ENCODE results near the gene SNX32. TPM values are rescaled to one million over a fixed set of nuclear protein-coding genes. Genes with fewer than 3 reads are reported as not detected.

Gene SNX32
- total and polyA plus RNA-seq, 4 donors, result 0.14 to 0.88 (median 0.64) TPM

DNA sequence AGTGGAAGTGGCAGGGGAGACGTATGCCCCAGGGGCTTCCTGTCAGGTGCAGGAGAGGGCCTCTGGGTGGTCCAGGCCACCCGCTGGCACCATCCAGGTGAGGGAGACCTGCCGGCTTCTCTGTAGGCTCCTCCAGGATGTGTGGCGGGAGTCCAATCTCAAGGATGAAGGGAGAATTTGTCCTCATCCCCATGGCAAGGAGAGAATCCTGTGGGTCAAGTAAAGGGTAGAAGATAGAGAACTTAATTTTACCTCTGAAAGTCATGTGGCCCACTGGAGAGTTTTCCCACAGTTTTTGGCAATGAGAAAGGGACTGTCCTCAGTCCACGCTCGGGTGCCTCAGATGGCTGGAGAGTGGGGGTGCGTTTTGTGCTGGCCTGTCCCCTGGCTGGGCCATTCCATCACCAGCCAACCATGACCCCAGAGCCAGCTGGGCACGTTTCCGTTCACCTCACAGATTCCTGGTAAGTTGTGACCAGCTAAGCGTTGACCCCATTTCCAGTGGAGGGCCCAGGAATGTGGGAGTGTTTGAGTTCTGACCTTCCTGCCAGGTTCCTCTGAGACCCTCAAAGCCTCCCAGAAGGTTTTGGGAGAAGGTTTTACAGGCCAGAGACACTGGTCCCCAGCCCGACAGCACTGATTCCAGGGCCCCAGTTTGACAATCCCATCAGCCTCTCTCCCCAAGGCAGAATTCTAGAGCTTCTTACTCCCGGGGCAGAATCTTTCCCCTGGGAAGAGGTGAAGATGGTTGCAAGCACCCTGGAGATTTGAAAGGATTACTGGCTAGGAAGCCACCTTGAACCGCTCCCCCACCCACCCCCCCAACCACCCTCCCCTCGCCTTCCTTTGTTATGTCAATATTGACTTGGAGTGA is 44.3 kb upstream of the SNX32 start:
- no peak overlapping the region for H3K4me3 ChIP-seq
- peaks cover 0 to 2% (median 0%) of the 10 kb centered on the region in 4 donors for H3K9me3 ChIP-seq (ENCODE audit: control insufficient read depth in 4 of 4, insufficient read depth in 3 of 4, low read length in 3 of 4)
- TF ChIP-seq, protein P1, sequence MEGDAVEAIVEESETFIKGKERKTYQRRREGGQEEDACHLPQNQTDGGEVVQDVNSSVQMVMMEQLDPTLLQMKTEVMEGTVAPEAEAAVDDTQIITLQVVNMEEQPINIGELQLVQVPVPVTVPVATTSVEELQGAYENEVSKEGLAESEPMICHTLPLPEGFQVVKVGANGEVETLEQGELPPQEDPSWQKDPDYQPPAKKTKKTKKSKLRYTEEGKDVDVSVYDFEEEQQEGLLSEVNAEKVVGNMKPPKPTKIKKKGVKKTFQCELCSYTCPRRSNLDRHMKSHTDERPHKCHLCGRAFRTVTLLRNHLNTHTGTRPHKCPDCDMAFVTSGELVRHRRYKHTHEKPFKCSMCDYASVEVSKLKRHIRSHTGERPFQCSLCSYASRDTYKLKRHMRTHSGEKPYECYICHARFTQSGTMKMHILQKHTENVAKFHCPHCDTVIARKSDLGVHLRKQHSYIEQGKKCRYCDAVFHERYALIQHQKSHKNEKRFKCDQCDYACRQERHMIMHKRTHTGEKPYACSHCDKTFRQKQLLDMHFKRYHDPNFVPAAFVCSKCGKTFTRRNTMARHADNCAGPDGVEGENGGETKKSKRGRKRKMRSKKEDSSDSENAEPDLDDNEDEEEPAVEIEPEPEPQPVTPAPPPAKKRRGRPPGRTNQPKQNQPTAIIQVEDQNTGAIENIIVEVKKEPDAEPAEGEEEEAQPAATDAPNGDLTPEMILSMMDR (IDR thresholded peaks at IDR 0.05; ENCODE audit: control extremely low read depth, extremely low read depth), result no peak
- no peak for DNase-seq
- peaks cover 0 to 11% (median 9%) of the 10 kb centered on the region in 5 donors for H3K4me1 ChIP-seq (ENCODE audit: control insufficient read depth in 5 of 5, insufficient read depth in 5 of 5, low read length in 5 of 5)
- no peak overlapping the region for H3K9ac ChIP-seq (ENCODE audit: insufficient read depth in 1 of 2, low read length in 2 of 2)
- H3K27me3 ChIP-seq (ENCODE audit: control insufficient read depth in 3 of 3, insufficient read depth in 3 of 3, low read length in 2 of 3), result peaks cover 0 to 35% (median 26%) of the 10 kb centered on the region in 3 donors
- ATAC-seq (ENCODE audit: insufficient read depth, low FRiP score), result no peak
- no peaks in the 10 kb centered on the region for H3K36me3 ChIP-seq (ENCODE audit: control insufficient read depth in 4 of 4, insufficient read depth in 4 of 4, low read length in 4 of 4)
- 87 to 88% methylated on average over 14 of the region's 14 CpGs for WGBS, 2 donors
- H3K27ac ChIP-seq (ENCODE audit: low read depth in 1 of 2, low read length in 1 of 2), result no peak overlapping the region

- 92 to 97% methylated on average over 13 of the region's 13 CpGs for WGBS, 2 donors
- no peak for DNase-seq
- H3K9ac ChIP-seq (ENCODE audit: insufficient read depth in 1 of 2, low read length in 2 of 2), result no peak overlapping the region
These were observed 43.5 kb upstream of the SNX32 start for GRCh38 chr11:65790104-65790901.

DNA sequence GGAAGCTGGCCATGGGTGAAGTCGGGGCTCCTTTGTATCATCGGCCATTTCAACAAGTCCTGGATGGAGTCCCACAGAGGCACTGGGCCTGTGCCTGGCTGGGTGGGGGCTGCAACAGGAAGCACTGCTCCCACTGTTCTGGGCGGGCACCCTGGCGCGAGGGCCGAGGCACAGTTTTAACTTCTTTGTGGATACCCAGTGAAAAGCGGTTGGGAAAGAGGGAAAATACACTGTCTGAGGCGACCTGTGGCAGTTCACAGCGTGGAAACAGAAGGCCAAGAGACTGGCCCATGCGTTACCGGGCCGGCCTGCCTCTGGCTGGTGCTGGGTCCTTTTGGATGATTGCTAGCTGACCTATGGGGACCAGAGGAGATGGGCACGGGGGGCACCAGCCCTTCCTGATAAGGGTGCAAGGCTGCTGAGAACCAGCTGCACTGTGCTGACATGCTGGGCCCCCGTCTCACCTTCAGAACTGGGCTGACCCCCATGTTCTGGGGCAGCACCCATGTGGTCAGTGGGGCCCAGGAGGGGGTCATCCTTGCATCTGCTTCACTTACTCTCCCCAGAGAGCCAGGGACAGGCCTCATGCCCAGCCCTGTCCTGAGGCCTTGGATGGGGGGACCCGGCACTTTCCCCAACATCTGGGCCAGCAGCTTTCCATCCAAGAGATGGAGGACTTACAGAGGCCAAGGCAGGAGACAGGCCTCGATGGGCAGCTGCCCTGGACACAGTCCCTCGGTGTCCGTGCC is 42.7 kb upstream of the SNX32 start:
- TF ChIP-seq, protein P1 (IDR thresholded peaks at IDR 0.05; ENCODE audit: control extremely low read depth, extremely low read depth), result no peak
- H3K27ac ChIP-seq (ENCODE audit: low read depth in 1 of 2, low read length in 1 of 2), result no peak overlapping the region
- ATAC-seq (ENCODE audit: insufficient read depth, low FRiP score), result no peak
- H3K9ac ChIP-seq (ENCODE audit: insufficient read depth in 1 of 2, low read length in 2 of 2), result no peak overlapping the region
- no peak overlapping the region for H3K4me3 ChIP-seq
- no peaks in the 10 kb centered on the region for H3K36me3 ChIP-seq (ENCODE audit: control insufficient read depth in 4 of 4, insufficient read depth in 4 of 4, low read length in 4 of 4)
- no peaks in the 10 kb centered on the region for H3K9me3 ChIP-seq (ENCODE audit: control insufficient read depth in 4 of 4, insufficient read depth in 3 of 4, low read length in 3 of 4)
- H3K4me1 ChIP-seq (ENCODE audit: control insufficient read depth in 5 of 5, insufficient read depth in 5 of 5, low read length in 5 of 5), result peaks cover 0 to 11% (median 9%) of the 10 kb centered on the region in 5 donors
- no peak for DNase-seq
- H3K27me3 ChIP-seq (ENCODE audit: control insufficient read depth in 3 of 3, insufficient read depth in 3 of 3, low read length in 2 of 3), result peaks cover 0 to 19% (median 15%) of the 10 kb centered on the region in 3 donors
- 85 to 92% methylated on average over 17 to 18 of the region's 18 CpGs for WGBS, 2 donors

More at GRCh38 chr11:65790104-65790901, 43.5 kb upstream of the SNX32 start:
- ATAC-seq (ENCODE audit: insufficient read depth, low FRiP score), result no peak
- Histone ChIP-seq H3K4me3 (no peak overlapping the region), H3K4me1 (ENCODE audit: control insufficient read depth in 5 of 5, insufficient read depth in 5 of 5, low read length in 5 of 5) (peaks cover 0 to 11% (median 9%) of the 10 kb centered on the region in 5 donors), H3K9me3 (ENCODE audit: control insufficient read depth in 4 of 4, insufficient read depth in 3 of 4, low read length in 3 of 4) (peaks cover 0 to 2% (median 0%) of the 10 kb centered on the region in 4 donors), H3K27ac (ENCODE audit: low read depth in 1 of 2, low read length in 1 of 2) (peak overlapping the region in 1 of 2 donors; percentile 4), H3K27me3 (ENCODE audit: control insufficient read depth in 3 of 3, insufficient read depth in 3 of 3, low read length in 2 of 3) (peaks cover 0 to 27% (median 20%) of the 10 kb centered on the region in 3 donors), H3K36me3 (ENCODE audit: control insufficient read depth in 4 of 4, insufficient read depth in 4 of 4, low read length in 4 of 4) (no peaks in the 10 kb centered on the region)
- TF ChIP-seq, protein P1 (IDR thresholded peaks at IDR 0.05; ENCODE audit: control extremely low read depth, extremely low read depth), result no peak
